Ovary (tissue), 3 donors: ENCODE data around the gene ZNF527.

Experiments used
- POLR2A ChIP-seq: fragments of 450-650 bp; IDR thresholded peaks from one replicate; pipeline ENCODE4 v1.6.1; 2017; ENCODE audit warnings: antibody characterized with exemption, mild to moderate bottlenecking, moderate library complexity
- TF ChIP-seq, protein P1 (sequence below), 3 donors: fragments of 450-650 bp in 2 of 3; fragments of 200-600 bp in 1 of 3; IDR thresholded peaks; one replicate each; pipeline versions ENCODE4 v1.5.1 to v1.8.0; 2016 to 2022; ENCODE audit warnings: antibody characterized with exemption in 3 of 3, mild to moderate bottlenecking in 1 of 3
- donor health status: DM: no; HTN: no; CAD: no.

DNA sequence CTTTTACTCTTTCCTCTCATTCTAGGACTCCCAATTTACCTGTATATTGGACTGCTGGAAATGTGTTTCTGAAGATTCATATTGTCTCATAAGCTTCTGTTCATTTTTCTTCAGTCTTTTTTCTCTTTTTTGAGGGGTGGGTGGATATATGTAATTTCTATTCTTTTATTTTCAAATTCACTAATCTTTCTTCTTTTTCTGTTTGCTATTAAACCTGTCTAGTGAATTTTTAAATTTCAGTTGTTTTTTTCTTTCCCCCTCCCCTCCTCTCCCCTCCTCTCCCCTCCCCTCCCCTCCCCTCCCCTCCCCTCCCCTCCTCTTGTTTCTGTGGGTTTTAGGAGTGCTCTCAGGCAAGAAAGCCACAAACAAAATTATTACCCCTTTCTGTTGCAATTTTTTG, 16.9 kb upstream of the ZNF527 start:
- TF ChIP-seq, protein P1, sequence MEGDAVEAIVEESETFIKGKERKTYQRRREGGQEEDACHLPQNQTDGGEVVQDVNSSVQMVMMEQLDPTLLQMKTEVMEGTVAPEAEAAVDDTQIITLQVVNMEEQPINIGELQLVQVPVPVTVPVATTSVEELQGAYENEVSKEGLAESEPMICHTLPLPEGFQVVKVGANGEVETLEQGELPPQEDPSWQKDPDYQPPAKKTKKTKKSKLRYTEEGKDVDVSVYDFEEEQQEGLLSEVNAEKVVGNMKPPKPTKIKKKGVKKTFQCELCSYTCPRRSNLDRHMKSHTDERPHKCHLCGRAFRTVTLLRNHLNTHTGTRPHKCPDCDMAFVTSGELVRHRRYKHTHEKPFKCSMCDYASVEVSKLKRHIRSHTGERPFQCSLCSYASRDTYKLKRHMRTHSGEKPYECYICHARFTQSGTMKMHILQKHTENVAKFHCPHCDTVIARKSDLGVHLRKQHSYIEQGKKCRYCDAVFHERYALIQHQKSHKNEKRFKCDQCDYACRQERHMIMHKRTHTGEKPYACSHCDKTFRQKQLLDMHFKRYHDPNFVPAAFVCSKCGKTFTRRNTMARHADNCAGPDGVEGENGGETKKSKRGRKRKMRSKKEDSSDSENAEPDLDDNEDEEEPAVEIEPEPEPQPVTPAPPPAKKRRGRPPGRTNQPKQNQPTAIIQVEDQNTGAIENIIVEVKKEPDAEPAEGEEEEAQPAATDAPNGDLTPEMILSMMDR (IDR thresholded peaks at IDR 0.05) = no peak
- TF ChIP-seq POLR2A = no peak
